HEK293 (cell line): ENCODE data around the gene RGMA.
A peak's percentile ranks its signal among the peaks of the same experiment; 100 is the strongest.

ENCODE experiments used
- CTCF ChIA-PET: fragments of 350-600 bp; formaldehyde crosslinking; extraction: SDS; loops from one replicate; lab custom pipeline; 2021; ENCODE audit warnings: antibody characterized with exemption; lab: Yijun Ruan, JAX
- POLR2A ChIA-PET: fragments of 300-600 bp; formaldehyde crosslinking; extraction: SDS; loops from one replicate; lab custom pipeline; 2020; ENCODE audit warnings: antibody characterized with exemption, inconsistent platforms; lab: Yijun Ruan, JAX
- H3K27ac ChIP-seq: fragments of 200-500 bp; sonication (Bioruptor generic); 2 replicates; pipeline ENCODE4 v1.5.1; 2014; ENCODE audit warnings: low read depth, low read length, control low read depth, inconsistent platforms; ENCODE audit errors: extremely low read depth
- H3K36me3 ChIP-seq, 2 experiments: fragments of 200-500 bp in 1 of 2; sonication (Bioruptor generic) in 1 of 2; 1 replicate in 1 of 2; 2 replicates in 1 of 2; pipeline ENCODE4 v1.5.1; 2014 to 2017; ENCODE audit warnings: inconsistent platforms in 2 of 2, low read length in 2 of 2; ENCODE audit not compliant: control insufficient read depth in 2 of 2, insufficient read depth in 1 of 2
- H3K4me1 ChIP-seq: fragments of 200-500 bp; sonication (Bioruptor generic); 2 replicates; pipeline ENCODE4 v1.5.1; 2014; ENCODE audit warnings: mild to moderate bottlenecking, low read length, inconsistent platforms; ENCODE audit not compliant: control insufficient read depth, insufficient read depth
- H3K4me3 ChIP-seq: 2 replicates; pipeline ENCODE4 v1.5.1; 2011; ENCODE audit warnings: low read depth, mild to moderate bottlenecking, control low read depth, low read length, moderate library complexity
- H3K9me3 ChIP-seq: fragments of 200-500 bp; sonication (Bioruptor generic); 2 replicates; pipeline ENCODE4 v1.5.1; 2014; ENCODE audit warnings: low read depth, low read length, inconsistent platforms; ENCODE audit not compliant: control insufficient read depth, insufficient read depth
- GLIS1 ChIP-seq: fragments of 450-650 bp; formaldehyde crosslinking; IDR thresholded peaks from 2 replicates; pipeline ENCODE4 v1.5.1; 2016; ENCODE audit warnings: missing biosample characterization, missing genetic modification characterization
- PRDM1 ChIP-seq: fragments of 450-650 bp; formaldehyde crosslinking; IDR thresholded peaks from 2 replicates; pipeline ENCODE4; 2016; ENCODE audit warnings: missing biosample characterization, missing genetic modification characterization
- ZBTB6 ChIP-seq: fragments of 450-650 bp; formaldehyde crosslinking; IDR thresholded peaks from 2 replicates; pipeline ENCODE4 v1.5.1; 2017; ENCODE audit warnings: missing biosample characterization, missing genetic modification characterization
- ZNF10 ChIP-seq: fragments of 450-650 bp; formaldehyde crosslinking; IDR thresholded peaks from 2 replicates; pipeline ENCODE4 v1.5.1; 2017; ENCODE audit warnings: missing biosample characterization, missing genetic modification characterization
- ZNF112 ChIP-seq: fragments of 450-650 bp; formaldehyde crosslinking; IDR thresholded peaks from 2 replicates; pipeline ENCODE4 v1.5.0; 2017; ENCODE audit warnings: missing biosample characterization, missing genetic modification characterization
- ZNF133 ChIP-seq: fragments of 450-650 bp; formaldehyde crosslinking; IDR thresholded peaks from 2 replicates; pipeline ENCODE4 v1.5.1; 2016; ENCODE audit warnings: missing biosample characterization, missing genetic modification characterization
- ZNF202 ChIP-seq: fragments of 450-650 bp; formaldehyde crosslinking; IDR thresholded peaks from 2 replicates; pipeline ENCODE4 v1.5.1; 2016; ENCODE audit warnings: missing biosample characterization, missing genetic modification characterization, borderline replicate concordance
- ZNF266 ChIP-seq: fragments of 450-650 bp; formaldehyde crosslinking; IDR thresholded peaks from 2 replicates; pipeline ENCODE4 v1.5.1; 2016; ENCODE audit warnings: missing biosample characterization, missing genetic modification characterization, low read depth
- ZNF449 ChIP-seq: fragments of 450-650 bp; formaldehyde crosslinking; IDR thresholded peaks from 2 replicates; pipeline ENCODE4 v1.5.1; 2017; ENCODE audit warnings: missing biosample characterization, mild to moderate bottlenecking, missing genetic modification characterization, moderate library complexity
- ZNF529 ChIP-seq: fragments of 450-650 bp; formaldehyde crosslinking; IDR thresholded peaks from 2 replicates; pipeline ENCODE4 v1.5.1; 2017; ENCODE audit warnings: missing genetic modification characterization, missing biosample characterization; ENCODE audit not compliant: insufficient replicate concordance
- ZNF544 ChIP-seq: fragments of 450-650 bp; formaldehyde crosslinking; IDR thresholded peaks from 2 replicates; pipeline ENCODE4 v1.5.0; 2017; ENCODE audit warnings: missing biosample characterization, missing genetic modification characterization
- ZNF596 ChIP-seq: fragments of 450-650 bp; IDR thresholded peaks from 2 replicates; pipeline ENCODE4 v1.5.0; 2018; ENCODE audit warnings: missing biosample characterization, mild to moderate bottlenecking, missing genetic modification characterization, moderate library complexity
- ZNF660 ChIP-seq: fragments of 450-650 bp; IDR thresholded peaks from 2 replicates; pipeline ENCODE4 v1.5.1; 2018; ENCODE audit warnings: missing biosample characterization, mild to moderate bottlenecking, missing genetic modification characterization
- ZSCAN30 ChIP-seq: fragments of 450-650 bp; IDR thresholded peaks from 2 replicates; pipeline ENCODE4 v1.5.1; 2018; ENCODE audit warnings: missing biosample characterization, mild to moderate bottlenecking, missing genetic modification characterization, moderate library complexity
- TF ChIP-seq, protein P1 (sequence below): fragments of 450-650 bp; formaldehyde crosslinking; IDR thresholded peaks from 2 replicates; pipeline ENCODE4; 2016; ENCODE audit warnings: missing biosample characterization, missing genetic modification characterization
- TF ChIP-seq, protein P2 (sequence below): fragments of 450-650 bp; formaldehyde crosslinking; IDR thresholded peaks from 2 replicates; pipeline ENCODE4 v1.5.1; 2016; ENCODE audit warnings: missing biosample characterization, missing genetic modification characterization

Gene RGMA

GRCh38 chr15:93050648-93051047, 38.4 kb downstream of the RGMA start:
- TF ChIP-seq GLIS1 (tag by site-specific recombination) (peak; percentile 68), ZNF544 (tag by site-specific recombination) (no peak)
- ChIA-PET CTCF (no interaction called here), POLR2A (interaction anchor here (1.5 kb wide), 1 partner anchor 9 kb away, joined by 3 read pairs; no protein-coding TSS in a partner anchor)
- peaks cover 0 to 69% of the 10 kb centered on the region in 2 experiments; a peak in 2 of 3 replicates for H3K36me3 ChIP-seq
- H3K27ac ChIP-seq = no peak overlapping the region
- H3K4me3 ChIP-seq = no peak overlapping the region
- no peaks in the 10 kb centered on the region for H3K4me1 ChIP-seq
- H3K9me3 ChIP-seq = no peaks in the 10 kb centered on the region

GRCh38 chr15:93049914-93050578, 39.0 kb downstream of the RGMA start:
- no peaks in the 10 kb centered on the region for H3K9me3 ChIP-seq
- no peaks in the 10 kb centered on the region for H3K4me1 ChIP-seq
- POLR2A ChIA-PET = no interaction called here
- no peak overlapping the region for H3K27ac ChIP-seq
- H3K4me3 ChIP-seq = no peak overlapping the region
- H3K36me3 ChIP-seq = peaks cover 0 to 72% of the 10 kb centered on the region in 2 experiments; a peak in 2 of 3 replicates
- CTCF ChIA-PET = interaction anchor here (0.9 kb wide), 1 partner anchor 18 kb away, joined by 4 read pairs; no protein-coding TSS in a partner anchor
- no peak for TF ChIP-seq ZNF112
- no peak for TF ChIP-seq ZNF266 (tag by site-specific recombination)
- TF ChIP-seq ZNF449 = no peak
- TF ChIP-seq, protein P1, sequence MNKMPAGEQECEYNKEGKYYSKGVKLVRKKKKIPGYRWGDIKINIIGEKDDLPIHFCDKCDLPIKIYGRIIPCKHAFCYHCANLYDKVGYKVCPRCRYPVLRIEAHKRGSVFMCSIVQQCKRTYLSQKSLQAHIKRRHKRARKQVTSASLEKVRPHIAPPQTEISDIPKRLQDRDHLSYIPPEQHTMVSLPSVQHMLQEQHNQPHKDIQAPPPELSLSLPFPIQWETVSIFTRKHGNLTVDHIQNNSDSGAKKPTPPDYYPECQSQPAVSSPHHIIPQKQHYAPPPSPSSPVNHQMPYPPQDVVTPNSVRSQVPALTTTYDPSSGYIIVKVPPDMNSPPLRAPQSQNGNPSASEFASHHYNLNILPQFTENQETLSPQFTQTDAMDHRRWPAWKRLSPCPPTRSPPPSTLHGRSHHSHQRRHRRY (tag by site-specific recombination) = no peak

- Histone ChIP-seq H3K4me1 (no peaks in the 10 kb centered on the region), H3K27ac (no peak overlapping the region), H3K36me3 (peaks cover 0 to 75% of the 10 kb centered on the region in 2 experiments; a peak in 2 of 3 replicates), H3K9me3 (no peaks in the 10 kb centered on the region), H3K4me3 (no peak overlapping the region)
- TF ChIP-seq ZNF10 (tag by site-specific recombination) = no peak
- TF ChIP-seq ZNF529 = no peak
- no peak for TF ChIP-seq ZBTB6 (tag by site-specific recombination)
- TF ChIP-seq ZNF596 (tag by site-specific recombination) = no peak
- no peak for TF ChIP-seq ZNF202 (tag by site-specific recombination)
- TF ChIP-seq ZNF660 (tag by site-specific recombination) = no peak
- TF ChIP-seq, protein P2, sequence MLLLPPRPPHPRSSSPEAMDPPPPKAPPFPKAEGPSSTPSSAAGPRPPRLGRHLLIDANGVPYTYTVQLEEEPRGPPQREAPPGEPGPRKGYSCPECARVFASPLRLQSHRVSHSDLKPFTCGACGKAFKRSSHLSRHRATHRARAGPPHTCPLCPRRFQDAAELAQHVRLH = no peak
- no peak for TF ChIP-seq ZSCAN30
- no peak for TF ChIP-seq PRDM1 (tag by site-specific recombination)
- no peak for TF ChIP-seq ZNF133 (tag by site-specific recombination)
- ChIA-PET CTCF (no interaction called here), POLR2A (no interaction called here)
These were observed 39.8 kb downstream of the RGMA start for GRCh38 chr15:93049233-93049632.
